HCT116 (cell line): ENCODE data around the gene RAD51C.

ENCODE experiments used
- CEBPB ChIP-seq: IDR thresholded peaks from 2 replicates; pipeline ENCODE4 v1.6.1; 2012; ENCODE audit warnings: low read depth
- EZH2 ChIP-seq: fragments of 200-600 bp; sonication (generic); IDR thresholded peaks from 2 replicates; pipeline ENCODE4 v1.6.1; 2017; ENCODE audit warnings: antibody characterized with exemption, mixed run types
- POLR2A ChIP-seq: IDR thresholded peaks from 2 replicates; pipeline ENCODE4 v1.7.0; 2011; ENCODE audit warnings: borderline replicate concordance; ENCODE audit not compliant: insufficient read depth, insufficient read length; ENCODE audit errors: extremely low read depth
- POLR2AphosphoS5 ChIP-seq: IDR thresholded peaks from 2 replicates; pipeline ENCODE4 v1.6.1; 2011; ENCODE audit warnings: mild to moderate bottlenecking, low read depth, low read length, moderate library complexity
- SIN3A ChIP-seq: IDR thresholded peaks from 2 replicates; pipeline ENCODE4 v1.6.1; 2012; ENCODE audit warnings: low read depth
- SRF ChIP-seq: IDR thresholded peaks from 2 replicates; pipeline ENCODE4 v1.6.1; 2012; ENCODE audit warnings: low read depth
- YY1 ChIP-seq: IDR thresholded peaks from 2 replicates; pipeline ENCODE4 v1.6.1; 2011; ENCODE audit warnings: low read length, low read depth, moderate library complexity, mild to moderate bottlenecking; ENCODE audit not compliant: insufficient replicate concordance; ENCODE audit errors: extremely low read depth
- ZNF274 ChIP-seq: fragments of 200-500 bp; sonication (Bioruptor generic); IDR thresholded peaks from 2 replicates; pipeline ENCODE4 v1.6.1; 2014; ENCODE audit warnings: mild to moderate bottlenecking, low read depth, low read length, inconsistent platforms
- TF ChIP-seq, protein P1 (sequence below): IDR thresholded peaks from 2 replicates; pipeline ENCODE4 v1.6.1; 2012; ENCODE audit warnings: low read depth
- TF ChIP-seq, protein P2 (sequence below), 3 experiments: fragments of 200-600 bp in 1 of 3; sonication (generic) in 1 of 3; IDR thresholded peaks in 2 of 3; conservative IDR thresholded peaks in 1 of 3; 2 replicates each; pipeline ENCODE4 v1.5.1; 2012 to 2017; ENCODE audit warnings: low read depth in 2 of 3, low read length in 2 of 3, antibody characterized with exemption in 1 of 3, borderline replicate concordance in 1 of 3, control low read depth in 1 of 3, mild to moderate bottlenecking in 1 of 3, mixed read lengths in 1 of 3, mixed run types in 1 of 3, moderate library complexity in 1 of 3; ENCODE audit not compliant: insufficient read depth in 1 of 3

DNA sequence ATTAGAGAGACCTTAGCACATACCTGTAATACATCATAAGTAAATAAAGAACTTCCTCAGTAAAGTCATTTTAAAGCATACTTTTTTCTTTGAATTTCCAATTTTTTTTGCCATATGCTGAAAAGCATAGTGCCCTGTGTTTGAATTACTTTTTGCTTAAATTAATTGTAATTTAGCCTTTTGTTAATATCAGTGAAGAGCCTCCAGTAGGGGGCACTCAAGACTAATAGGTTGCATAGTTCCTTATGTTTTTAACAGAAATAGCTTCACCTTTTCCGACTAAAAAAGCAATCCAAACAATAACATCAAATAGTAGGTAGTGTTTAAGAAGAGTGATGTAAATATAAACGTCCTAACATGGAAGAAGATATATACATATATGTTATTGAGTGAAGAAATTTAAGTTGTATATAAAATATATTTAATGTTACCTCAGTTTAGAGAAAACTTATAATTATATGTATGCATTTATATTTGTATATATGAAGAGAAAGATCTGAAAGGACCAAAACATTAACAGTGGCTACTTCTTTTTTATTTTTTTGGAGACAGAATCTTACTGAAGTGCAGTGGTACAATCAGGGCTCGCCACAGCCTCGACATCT, 18.6 kb downstream of the RAD51C start:
- no peak for TF ChIP-seq SIN3A
- TF ChIP-seq, protein P1, sequence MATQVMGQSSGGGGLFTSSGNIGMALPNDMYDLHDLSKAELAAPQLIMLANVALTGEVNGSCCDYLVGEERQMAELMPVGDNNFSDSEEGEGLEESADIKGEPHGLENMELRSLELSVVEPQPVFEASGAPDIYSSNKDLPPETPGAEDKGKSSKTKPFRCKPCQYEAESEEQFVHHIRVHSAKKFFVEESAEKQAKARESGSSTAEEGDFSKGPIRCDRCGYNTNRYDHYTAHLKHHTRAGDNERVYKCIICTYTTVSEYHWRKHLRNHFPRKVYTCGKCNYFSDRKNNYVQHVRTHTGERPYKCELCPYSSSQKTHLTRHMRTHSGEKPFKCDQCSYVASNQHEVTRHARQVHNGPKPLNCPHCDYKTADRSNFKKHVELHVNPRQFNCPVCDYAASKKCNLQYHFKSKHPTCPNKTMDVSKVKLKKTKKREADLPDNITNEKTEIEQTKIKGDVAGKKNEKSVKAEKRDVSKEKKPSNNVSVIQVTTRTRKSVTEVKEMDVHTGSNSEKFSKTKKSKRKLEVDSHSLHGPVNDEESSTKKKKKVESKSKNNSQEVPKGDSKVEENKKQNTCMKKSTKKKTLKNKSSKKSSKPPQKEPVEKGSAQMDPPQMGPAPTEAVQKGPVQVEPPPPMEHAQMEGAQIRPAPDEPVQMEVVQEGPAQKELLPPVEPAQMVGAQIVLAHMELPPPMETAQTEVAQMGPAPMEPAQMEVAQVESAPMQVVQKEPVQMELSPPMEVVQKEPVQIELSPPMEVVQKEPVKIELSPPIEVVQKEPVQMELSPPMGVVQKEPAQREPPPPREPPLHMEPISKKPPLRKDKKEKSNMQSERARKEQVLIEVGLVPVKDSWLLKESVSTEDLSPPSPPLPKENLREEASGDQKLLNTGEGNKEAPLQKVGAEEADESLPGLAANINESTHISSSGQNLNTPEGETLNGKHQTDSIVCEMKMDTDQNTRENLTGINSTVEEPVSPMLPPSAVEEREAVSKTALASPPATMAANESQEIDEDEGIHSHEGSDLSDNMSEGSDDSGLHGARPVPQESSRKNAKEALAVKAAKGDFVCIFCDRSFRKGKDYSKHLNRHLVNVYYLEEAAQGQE: no peak
- no peak for TF ChIP-seq POLR2A
- TF ChIP-seq, protein P2, sequence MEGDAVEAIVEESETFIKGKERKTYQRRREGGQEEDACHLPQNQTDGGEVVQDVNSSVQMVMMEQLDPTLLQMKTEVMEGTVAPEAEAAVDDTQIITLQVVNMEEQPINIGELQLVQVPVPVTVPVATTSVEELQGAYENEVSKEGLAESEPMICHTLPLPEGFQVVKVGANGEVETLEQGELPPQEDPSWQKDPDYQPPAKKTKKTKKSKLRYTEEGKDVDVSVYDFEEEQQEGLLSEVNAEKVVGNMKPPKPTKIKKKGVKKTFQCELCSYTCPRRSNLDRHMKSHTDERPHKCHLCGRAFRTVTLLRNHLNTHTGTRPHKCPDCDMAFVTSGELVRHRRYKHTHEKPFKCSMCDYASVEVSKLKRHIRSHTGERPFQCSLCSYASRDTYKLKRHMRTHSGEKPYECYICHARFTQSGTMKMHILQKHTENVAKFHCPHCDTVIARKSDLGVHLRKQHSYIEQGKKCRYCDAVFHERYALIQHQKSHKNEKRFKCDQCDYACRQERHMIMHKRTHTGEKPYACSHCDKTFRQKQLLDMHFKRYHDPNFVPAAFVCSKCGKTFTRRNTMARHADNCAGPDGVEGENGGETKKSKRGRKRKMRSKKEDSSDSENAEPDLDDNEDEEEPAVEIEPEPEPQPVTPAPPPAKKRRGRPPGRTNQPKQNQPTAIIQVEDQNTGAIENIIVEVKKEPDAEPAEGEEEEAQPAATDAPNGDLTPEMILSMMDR (IDR thresholded peaks at IDR 0.05 in 2 of 3, conservative IDR thresholded peaks at IDR 0.05 in 1 of 3; ENCODE audit: borderline replicate concordance in 1 of 3, insufficient read depth in 1 of 3, low read depth in 2 of 3, low read length in 2 of 3): peak; percentile 79 to 98 (median 85)
- TF ChIP-seq EZH2: no peak
- no peak for TF ChIP-seq YY1
- TF ChIP-seq POLR2AphosphoS5: no peak
- no peak for TF ChIP-seq ZNF274
- peak; percentile 17; the same call in 1 of the 2 replicates for TF ChIP-seq SRF
- no peak for TF ChIP-seq CEBPB
